Measurements from ENCODE around the gene PBX4. TPM values are rescaled to one million over a fixed set of nuclear protein-coding genes. Genes with fewer than 3 reads are reported as not detected.

Gene PBX4
- total RNA-seq, 1 donor, result 1.7 TPM

GRCh38 chr19:19534556-19535265, 83.8 kb downstream of the PBX4 start:
- no peak for TF ChIP-seq CTCF (IDR thresholded peaks at IDR 0.05; ENCODE audit: insufficient read depth, low read depth, low read length)
- H3K4me3 ChIP-seq (ENCODE audit: low read depth, low read length), result no peak overlapping the region
- no peak for DNase-seq (ENCODE audit: low read depth)

GRCh38 chr19:19533841-19534240, 84.6 kb downstream of the PBX4 start:
- H3K4me3 ChIP-seq (ENCODE audit: low read depth, low read length), result no peak overlapping the region
- no peak for TF ChIP-seq CTCF (IDR thresholded peaks at IDR 0.05; ENCODE audit: insufficient read depth, low read depth, low read length)
- no peak for DNase-seq (ENCODE audit: low read depth)

- H3K4me3 ChIP-seq (ENCODE audit: low read depth, low read length), result no peak overlapping the region
- no peak for TF ChIP-seq CTCF (IDR thresholded peaks at IDR 0.05; ENCODE audit: insufficient read depth, low read depth, low read length)
- no peak for DNase-seq (ENCODE audit: low read depth)
These were observed 85.4 kb downstream of the PBX4 start for GRCh38 chr19:19532806-19533701.

- H3K4me3 ChIP-seq (ENCODE audit: low read depth, low read length), result no peak overlapping the region
- peak; percentile 92 for TF ChIP-seq CTCF (IDR thresholded peaks at IDR 0.05; ENCODE audit: insufficient read depth, low read depth, low read length)
- DNase-seq (ENCODE audit: low read depth), result peak; percentile 49
These were observed 86.3 kb downstream of the PBX4 start for GRCh38 chr19:19531951-19532805.

- no peak for DNase-seq (ENCODE audit: low read depth)
- no peak overlapping the region for H3K4me3 ChIP-seq (ENCODE audit: low read depth, low read length)
- no peak for TF ChIP-seq CTCF (IDR thresholded peaks at IDR 0.05; ENCODE audit: insufficient read depth, low read depth, low read length)
These were observed 87.6 kb downstream of the PBX4 start for GRCh38 chr19:19530889-19531288.

- no peak for TF ChIP-seq CTCF (IDR thresholded peaks at IDR 0.05; ENCODE audit: insufficient read depth, low read depth, low read length)
- DNase-seq (ENCODE audit: low read depth), result no peak
- no peak overlapping the region for H3K4me3 ChIP-seq (ENCODE audit: low read depth, low read length)
These were observed 88.1 kb downstream of the PBX4 start for GRCh38 chr19:19530423-19530804.

All from fibroblast of villous mesenchyme (primary cell).